Lung (tissue), 12 donors: ENCODE data around the gene SLC16A1. TPM values are rescaled to one million over a fixed set of nuclear protein-coding genes. Genes with fewer than 3 reads are reported as not detected.

Experiments
- ATAC-seq: fragments of 200-7000 bp; cut with Tn5 transposase; one replicate; pipeline ENCODE4 v1.9.1; 2020; ENCODE audit warnings: moderate number of reproducible peaks; ENCODE audit not compliant: insufficient read depth, low FRiP score
- DNase-seq, 3 donors: peaks; one replicate each; pipeline ENCODE4 v3.0.0-alpha.2; 2013 to 2017
- H3K27ac ChIP-seq, 2 donors: one replicate each; pipeline ENCODE4 v1.5.1; 2013; ENCODE audit warnings: mild to moderate bottlenecking in 2 of 2, moderate library complexity in 2 of 2, control low read depth in 1 of 2, inconsistent platforms in 1 of 2, low read depth in 1 of 2, low read length in 1 of 2
- H3K27me3 ChIP-seq, 3 donors: one replicate each; pipeline ENCODE4 v1.5.1; 2013; ENCODE audit warnings: low read length in 2 of 3; ENCODE audit not compliant: control insufficient read depth in 3 of 3, insufficient read depth in 3 of 3
- H3K36me3 ChIP-seq, 4 donors: one replicate each; pipeline ENCODE4 v1.5.1; 2013; ENCODE audit warnings: low read length in 4 of 4, mild to moderate bottlenecking in 1 of 4, moderate library complexity in 1 of 4; ENCODE audit not compliant: control insufficient read depth in 4 of 4, insufficient read depth in 4 of 4
- H3K4me1 ChIP-seq, 5 donors: one replicate each; pipeline ENCODE4 v1.5.1; 2013; ENCODE audit warnings: low read length in 5 of 5, mild to moderate bottlenecking in 2 of 5, moderate library complexity in 1 of 5; ENCODE audit not compliant: control insufficient read depth in 5 of 5, insufficient read depth in 5 of 5
- H3K4me3 ChIP-seq: one replicate; pipeline ENCODE4 v1.5.1; 2013; ENCODE audit warnings: mild to moderate bottlenecking, control low read depth, moderate library complexity
- H3K9ac ChIP-seq, 2 donors: one replicate each; pipeline ENCODE4 v1.5.1; 2013; ENCODE audit warnings: low read length in 2 of 2, control low read depth in 1 of 2; ENCODE audit not compliant: insufficient read depth in 1 of 2
- H3K9me3 ChIP-seq, 4 donors: one replicate each; pipeline ENCODE4 v1.5.1; 2013; ENCODE audit warnings: low read length in 3 of 4, mild to moderate bottlenecking in 1 of 4, moderate library complexity in 1 of 4; ENCODE audit not compliant: control insufficient read depth in 4 of 4, insufficient read depth in 3 of 4
- CTCF ChIP-seq: IDR thresholded peaks from 2 replicates; pipeline ENCODE4 v1.5.1; 2012; ENCODE audit warnings: mild to moderate bottlenecking; ENCODE audit errors: control extremely low read depth, extremely low read depth
- WGBS, 2 donors: extraction: QIAGEN DNeasy Blood & Tissue Kit; methylation state at CpG; one replicate each; pipeline ENCODE4 v1.1.7; 2013; 5-methylcytosine and 5-hydroxymethylcytosine counted together
- polyA plus RNA-seq, 2 donors: library from polyadenylated mRNA; stranded (reverse); fragments of 200-250 nt; gene quantifications; one replicate each; pipeline ENCODE4 v1.2.1, GENCODE V29; 2013
- total RNA-seq, 2 donors: library from RNA; depleted of rRNA in 1 of 2; stranded (reverse); fragments of >200 nt in 1 of 2; gene quantifications; one replicate each; pipeline ENCODE4 v1.2.1, GENCODE V29; 2014 to 2021
- donor health status: control.
- donor health status: control.
- donor health status: Bipolar disorder and iron deficiency.
- donor health status: healthy.
- donor health status: DM: yes; HTN: yes; CAD: no.

Gene SLC16A1
- total and polyA plus RNA-seq, 4 donors, result 2.4 to 27.6 (median 8.2) TPM

- H3K27me3 ChIP-seq, result no peaks in the 10 kb centered on the region
- no peaks in the 10 kb centered on the region for H3K9me3 ChIP-seq
- 87 to 88% methylated on average over 2 of the region's 2 CpGs for WGBS, 2 donors
- no peak overlapping the region for H3K4me3 ChIP-seq
- ATAC-seq, result no peak
- H3K9ac ChIP-seq, result no peak overlapping the region
- TF ChIP-seq CTCF, result no peak
- DNase-seq, result peak in 1 of 3 donors; percentile 10
- peaks cover 4 to 18% (median 15%) of the 10 kb centered on the region in 5 donors for H3K4me1 ChIP-seq
- peak overlapping the region in 1 of 2 donors; percentile 18 for H3K27ac ChIP-seq
- H3K36me3 ChIP-seq, result no peaks in the 10 kb centered on the region
These were observed 49.8 kb downstream of the SLC16A1 start for GRCh38 chr1:112906150-112906698.

GRCh38 chr1:112905395-112906149 is 50.4 kb downstream of the SLC16A1 start:
- TF ChIP-seq CTCF, result no peak
- WGBS, 2 donors, result 36 to 57% methylated on average over 8 of the region's 8 CpGs
- DNase-seq (peak in 2 of 3 donors; percentile 55 to 72), ATAC-seq (no peak)
- no peaks in the 10 kb centered on the region for H3K27me3 ChIP-seq
- no peaks in the 10 kb centered on the region for H3K36me3 ChIP-seq
- H3K9me3 ChIP-seq, result no peaks in the 10 kb centered on the region
- peak overlapping the region; percentile 28 to 64 for H3K27ac ChIP-seq
- H3K4me1 ChIP-seq, result peaks cover 4 to 18% (median 15%) of the 10 kb centered on the region in 5 donors
- no peak overlapping the region for H3K4me3 ChIP-seq
- H3K9ac ChIP-seq, result no peak overlapping the region

- 62 to 79% methylated on average over 4 of the region's 4 CpGs for WGBS, 2 donors
- DNase-seq, result peak in 1 of 3 donors; percentile 10
These were observed 51.1 kb downstream of the SLC16A1 start for GRCh38 chr1:112904831-112905261.

More at GRCh38 chr1:112904831-112905261, 51.1 kb downstream of the SLC16A1 start:
- Histone ChIP-seq H3K9ac (no peak overlapping the region), H3K27ac (peak overlapping the region in 1 of 2 donors; percentile 40), H3K36me3 (no peaks in the 10 kb centered on the region), H3K9me3 (no peaks in the 10 kb centered on the region), H3K4me1 (peaks cover 4 to 18% (median 15%) of the 10 kb centered on the region in 5 donors), H3K27me3 (no peaks in the 10 kb centered on the region), H3K4me3 (no peak overlapping the region)
- no peak for TF ChIP-seq CTCF
- ATAC-seq, result peak; percentile 85
